ENCODE measurements around the gene TPST1.

The TPST1 gene

DNA sequence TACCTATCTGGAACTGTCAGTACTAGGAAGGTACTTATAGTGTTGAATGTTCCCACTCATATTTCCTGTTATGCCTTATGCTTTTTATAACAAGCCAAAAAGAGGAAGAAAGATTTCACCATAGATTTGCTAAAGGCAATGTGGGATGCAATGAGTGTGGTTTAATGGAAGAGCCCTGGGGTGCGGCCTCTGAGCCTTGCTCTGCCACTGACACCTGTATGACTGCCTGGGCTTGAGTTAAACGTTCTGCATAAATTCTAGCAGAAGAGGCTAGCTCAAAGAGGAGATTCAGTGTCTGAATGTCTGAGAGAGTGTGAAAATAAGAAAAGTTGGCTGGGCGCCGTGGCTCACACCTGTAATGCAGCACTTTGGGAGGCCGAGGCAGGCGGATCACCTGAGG, 143.8 kb downstream of the TPST1 start:
- Histone ChIP-seq H3K27me3 (ENCODE audit: insufficient read depth, low read length, poor library complexity, severe bottlenecking) (no peaks in the 10 kb centered on the region), H3K4me1 (ENCODE audit: insufficient read depth, low read length, poor library complexity, severe bottlenecking) (no peaks in the 10 kb centered on the region), H3K9me2 (replicated peaks; ENCODE audit: low read depth, low read length) (no peaks in the 10 kb centered on the region), H3K36me3 (ENCODE audit: insufficient read depth, low read length) (no peaks in the 10 kb centered on the region), H3K79me2 (ENCODE audit: insufficient read depth, low read length) (no peaks in the 10 kb centered on the region), H3K9ac (ENCODE audit: low read depth, low read length, poor library complexity, severe bottlenecking) (no peak overlapping the region), H3K4me3 (ENCODE audit: low read length, poor library complexity, severe bottlenecking) (no peak overlapping the region), H3K9me3 (ENCODE audit: insufficient read depth, low read depth, low read length) (no peaks in the 10 kb centered on the region), H4K20me1 (ENCODE audit: insufficient read depth, low read length, poor library complexity, severe bottlenecking) (no peaks in the 10 kb centered on the region), H3F3A (ENCODE audit: low read depth) (no peaks in the 10 kb centered on the region), H3K4me2 (ENCODE audit: low read depth, low read length, poor library complexity, severe bottlenecking) (no peak overlapping the region), H2AFZ (ENCODE audit: low read length) (no peak overlapping the region)
- no peak for TF ChIP-seq EZH2phosphoT487 (IDR thresholded peaks at IDR 0.05; ENCODE audit: borderline replicate concordance)
- TF ChIP-seq, protein P1, sequence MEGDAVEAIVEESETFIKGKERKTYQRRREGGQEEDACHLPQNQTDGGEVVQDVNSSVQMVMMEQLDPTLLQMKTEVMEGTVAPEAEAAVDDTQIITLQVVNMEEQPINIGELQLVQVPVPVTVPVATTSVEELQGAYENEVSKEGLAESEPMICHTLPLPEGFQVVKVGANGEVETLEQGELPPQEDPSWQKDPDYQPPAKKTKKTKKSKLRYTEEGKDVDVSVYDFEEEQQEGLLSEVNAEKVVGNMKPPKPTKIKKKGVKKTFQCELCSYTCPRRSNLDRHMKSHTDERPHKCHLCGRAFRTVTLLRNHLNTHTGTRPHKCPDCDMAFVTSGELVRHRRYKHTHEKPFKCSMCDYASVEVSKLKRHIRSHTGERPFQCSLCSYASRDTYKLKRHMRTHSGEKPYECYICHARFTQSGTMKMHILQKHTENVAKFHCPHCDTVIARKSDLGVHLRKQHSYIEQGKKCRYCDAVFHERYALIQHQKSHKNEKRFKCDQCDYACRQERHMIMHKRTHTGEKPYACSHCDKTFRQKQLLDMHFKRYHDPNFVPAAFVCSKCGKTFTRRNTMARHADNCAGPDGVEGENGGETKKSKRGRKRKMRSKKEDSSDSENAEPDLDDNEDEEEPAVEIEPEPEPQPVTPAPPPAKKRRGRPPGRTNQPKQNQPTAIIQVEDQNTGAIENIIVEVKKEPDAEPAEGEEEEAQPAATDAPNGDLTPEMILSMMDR (conservative IDR thresholded peaks at IDR 0.05; ENCODE audit: low read length): no peak

DNA sequence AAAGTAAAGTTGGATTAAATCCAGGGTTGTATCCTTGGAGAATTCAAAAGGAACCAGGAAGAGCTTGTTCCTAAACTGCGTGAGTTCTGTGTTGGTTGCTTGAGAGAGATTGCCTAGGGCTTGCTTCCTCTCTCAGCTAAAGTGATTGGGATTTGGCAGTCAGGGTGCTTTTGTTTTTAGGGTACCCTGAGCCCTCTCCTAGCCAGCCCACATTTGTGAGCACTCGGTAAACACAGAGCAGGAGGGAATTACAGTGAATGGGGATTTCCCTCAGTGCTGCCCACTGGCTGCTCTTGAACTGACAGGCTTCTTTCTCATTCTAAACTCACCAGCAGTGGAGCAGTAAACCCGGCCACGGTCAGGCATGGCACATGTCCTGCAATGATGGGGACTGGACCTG, 146.9 kb downstream of the TPST1 start:
- Histone ChIP-seq H3K9me2 (replicated peaks; ENCODE audit: low read depth, low read length) (no peaks in the 10 kb centered on the region), H3K4me1 (ENCODE audit: insufficient read depth, low read length, poor library complexity, severe bottlenecking) (no peaks in the 10 kb centered on the region), H3K9ac (ENCODE audit: low read depth, low read length, poor library complexity, severe bottlenecking) (no peak overlapping the region), H2AFZ (ENCODE audit: low read length) (no peak overlapping the region), H3F3A (ENCODE audit: low read depth) (no peaks in the 10 kb centered on the region), H3K9me3 (ENCODE audit: insufficient read depth, low read depth, low read length) (no peaks in the 10 kb centered on the region), H4K20me1 (ENCODE audit: insufficient read depth, low read length, poor library complexity, severe bottlenecking) (no peaks in the 10 kb centered on the region), H3K27me3 (ENCODE audit: insufficient read depth, low read length, poor library complexity, severe bottlenecking) (no peaks in the 10 kb centered on the region), H3K4me3 (ENCODE audit: low read length, poor library complexity, severe bottlenecking) (no peak overlapping the region), H3K4me2 (ENCODE audit: low read depth, low read length, poor library complexity, severe bottlenecking) (no peak overlapping the region), H3K36me3 (ENCODE audit: insufficient read depth, low read length) (no peaks in the 10 kb centered on the region), H3K79me2 (ENCODE audit: insufficient read depth, low read length) (no peaks in the 10 kb centered on the region)
- TF ChIP-seq, protein P1 (conservative IDR thresholded peaks at IDR 0.05; ENCODE audit: low read length): no peak
- no peak for TF ChIP-seq EZH2phosphoT487 (IDR thresholded peaks at IDR 0.05; ENCODE audit: borderline replicate concordance)

DNA sequence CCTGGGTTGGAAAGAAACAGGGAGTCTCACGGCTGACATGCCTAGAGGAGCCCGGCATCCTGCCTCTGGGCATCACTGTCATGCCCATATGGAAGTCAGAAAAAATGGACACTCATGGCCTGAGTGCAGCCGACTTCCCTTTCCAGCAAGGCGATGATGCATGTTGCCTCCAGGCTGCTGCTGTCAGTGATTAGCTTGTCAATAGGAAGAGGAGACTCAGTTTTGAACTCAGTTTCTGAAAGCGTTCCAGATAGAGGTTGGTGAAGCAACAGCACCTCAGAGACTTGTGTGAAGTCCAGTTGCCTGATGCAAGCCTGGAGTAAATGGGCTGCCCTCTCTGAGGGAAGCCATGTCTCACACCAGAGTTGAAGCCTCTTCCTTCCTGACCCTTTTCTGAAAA, 148.4 kb downstream of the TPST1 start:
- no peak overlapping the region for H2AFZ ChIP-seq (ENCODE audit: low read length)
- no peaks in the 10 kb centered on the region for H3K9me2 ChIP-seq (replicated peaks; ENCODE audit: low read depth, low read length)
- no peaks in the 10 kb centered on the region for H3K27me3 ChIP-seq (ENCODE audit: insufficient read depth, low read length, poor library complexity, severe bottlenecking)
- H3K4me1 ChIP-seq (ENCODE audit: insufficient read depth, low read length, poor library complexity, severe bottlenecking): no peaks in the 10 kb centered on the region
- H3K4me3 ChIP-seq (ENCODE audit: low read length, poor library complexity, severe bottlenecking): no peak overlapping the region
- no peak overlapping the region for H3K4me2 ChIP-seq (ENCODE audit: low read depth, low read length, poor library complexity, severe bottlenecking)
- no peaks in the 10 kb centered on the region for H3K79me2 ChIP-seq (ENCODE audit: insufficient read depth, low read length)
- H3K36me3 ChIP-seq (ENCODE audit: insufficient read depth, low read length): no peaks in the 10 kb centered on the region
- no peaks in the 10 kb centered on the region for H3K9me3 ChIP-seq (ENCODE audit: insufficient read depth, low read depth, low read length)
- no peaks in the 10 kb centered on the region for H3F3A ChIP-seq (ENCODE audit: low read depth)
- no peak for TF ChIP-seq EZH2phosphoT487 (IDR thresholded peaks at IDR 0.05; ENCODE audit: borderline replicate concordance)
- TF ChIP-seq, protein P1 (conservative IDR thresholded peaks at IDR 0.05; ENCODE audit: low read length): no peak
- H4K20me1 ChIP-seq (ENCODE audit: insufficient read depth, low read length, poor library complexity, severe bottlenecking): no peaks in the 10 kb centered on the region
- no peak overlapping the region for H3K9ac ChIP-seq (ENCODE audit: low read depth, low read length, poor library complexity, severe bottlenecking)
